A549 (cell line): ENCODE results near the gene NCAM2. TPM values are rescaled to one million over a fixed set of nuclear protein-coding genes. Genes with fewer than 3 reads are reported as not detected.

Experiments used
- ATAC-seq, 2 experiments: fragments of 200-7000 bp in 1 of 2; fragments of >200 bp in 1 of 2; cut with Nextera tagmentation in 1 of 2; cut with Tn5 transposase in 1 of 2; 3 replicates each; pipeline versions ENCODE4 v1.8.0 to v1.9.1; 2018 to 2020; ENCODE audit warnings: mild to moderate bottlenecking in 1 of 2, moderate library complexity in 1 of 2
- CTCF ChIA-PET: fragments of 300-600 bp; sonication (Branson Sonifier 250); formaldehyde crosslinking; extraction: SDS; loops from one replicate; lab custom pipeline; 2021; ENCODE audit warnings: antibody characterized with exemption, inconsistent platforms; lab: Yijun Ruan, JAX
- POLR2A ChIA-PET: fragments of 350-600 bp; formaldehyde crosslinking; extraction: SDS; loops from one replicate; lab custom pipeline; 2021; ENCODE audit warnings: antibody characterized with exemption, inconsistent platforms; lab: Yijun Ruan, JAX
- DNase-seq, 2 experiments: peaks; one replicate each; pipeline versions ENCODE4 v3.0.0 to v3.0.0-alpha.2; 2011 to 2016; ENCODE audit warnings: low read depth in 1 of 2, low spot score in 1 of 2
- FAIRE-seq: peaks from 2 replicates; lab custom pipeline; 2011; peaks lifted over from hg19 to GRCh38; lab: Jason Lieb, UNC
- H3K27ac ChIP-seq, 2 experiments: fragments of >200 bp; sonication (Bioruptor Twin); formaldehyde crosslinking; 3 replicates each; pipeline ENCODE4 v1.5.1; 2016 to 2017
- H3K4me1 ChIP-seq: fragments of >200 bp; sonication (Bioruptor Twin); formaldehyde crosslinking; 3 replicates; pipeline ENCODE4 v1.6.1; 2016
- H3K4me2 ChIP-seq: fragments of >200 bp; sonication (Bioruptor Twin); formaldehyde crosslinking; 3 replicates; pipeline ENCODE4 v1.6.1; 2016
- H3K4me3 ChIP-seq: fragments of >200 bp; sonication (Bioruptor Twin); formaldehyde crosslinking; 3 replicates; pipeline ENCODE4 v1.5.1; 2016
- H3K9me3 ChIP-seq: fragments of >200 bp; sonication (Bioruptor Twin); formaldehyde crosslinking; 3 replicates; pipeline ENCODE4 v1.6.1; 2016
- BCL3 ChIP-seq: fragments of >200 bp; sonication (Bioruptor Twin); formaldehyde crosslinking; IDR thresholded peaks from 3 replicates; pipeline ENCODE4 v1.6.1; 2016
- CBX8 ChIP-seq: fragments of 200-600 bp; sonication (generic); IDR thresholded peaks from 2 replicates; pipeline ENCODE4 v1.6.1; 2016
- CTCF ChIP-seq: fragments of >200 bp; sonication (Bioruptor Twin); formaldehyde crosslinking; IDR thresholded peaks from 3 replicates; pipeline ENCODE4 v1.5.1; 2016
- EHF ChIP-seq: fragments of 250-450 bp; sonication (Bioruptor Pico); IDR thresholded peaks from 2 replicates; pipeline ENCODE4 v1.5.0; 2020; ENCODE audit warnings: mild to moderate bottlenecking
- FOSB ChIP-seq: fragments of 250-450 bp; sonication (Bioruptor Pico); IDR thresholded peaks from 2 replicates; pipeline ENCODE4 v1.5.0; 2020; ENCODE audit warnings: mild to moderate bottlenecking, moderate library complexity
- HEYL ChIP-seq: fragments of 250-450 bp; sonication (Bioruptor Pico); IDR thresholded peaks from 2 replicates; pipeline ENCODE4 v1.8.0; 2021; ENCODE audit warnings: mild to moderate bottlenecking, moderate library complexity
- HOXB5 ChIP-seq: fragments of 250-450 bp; sonication (Bioruptor Pico); IDR thresholded peaks from 2 replicates; pipeline ENCODE4 v1.5.0; 2020; ENCODE audit warnings: mild to moderate bottlenecking, moderate library complexity
- MAFK ChIP-seq: fragments of 450-650 bp; IDR thresholded peaks from 2 replicates; pipeline ENCODE4 v1.6.1; 2014; ENCODE audit not compliant: partially characterized antibody
- PHF8 ChIP-seq: fragments of 200-600 bp; sonication (generic); IDR thresholded peaks from 2 replicates; pipeline ENCODE4 v1.6.1; 2016; ENCODE audit warnings: low read depth, mild to moderate bottlenecking, antibody characterized with exemption, moderate library complexity, borderline replicate concordance
- POLR2AphosphoS2 ChIP-seq: conservative IDR thresholded peaks from 2 replicates; pipeline ENCODE4 v1.6.1; 2012; ENCODE audit warnings: low read length, improper control_type of control experiment, inconsistent platforms
- RCOR1 ChIP-seq: fragments of 150-350 bp; IDR thresholded peaks from 2 replicates; pipeline ENCODE4 v1.6.1; 2014; ENCODE audit warnings: antibody characterized with exemption, low read length, low read depth
- REST ChIP-seq: fragments of 200-600 bp; sonication (generic); IDR thresholded peaks from 2 replicates; pipeline ENCODE4 v1.6.1; 2016; ENCODE audit warnings: antibody characterized with exemption, mild to moderate bottlenecking, moderate library complexity
- SREBF2 ChIP-seq: fragments of 450-650 bp; IDR thresholded peaks from 2 replicates; pipeline ENCODE4 v1.6.1; 2014; ENCODE audit warnings: mild to moderate bottlenecking, moderate library complexity
- TFCP2L1 ChIP-seq: fragments of 250-450 bp; sonication (Bioruptor Pico); IDR thresholded peaks from 2 replicates; pipeline ENCODE4 v1.5.0; 2021; ENCODE audit warnings: mild to moderate bottlenecking
- ZFP36 ChIP-seq: fragments of 450-650 bp; IDR thresholded peaks from 2 replicates; pipeline ENCODE4 v1.6.1; 2014; ENCODE audit warnings: borderline replicate concordance; ENCODE audit not compliant: partially characterized antibody
- ZNF302 ChIP-seq: fragments of 250-450 bp; sonication (Bioruptor Pico); IDR thresholded peaks from 2 replicates; pipeline ENCODE4 v1.9.0; 2021; ENCODE audit warnings: inconsistent platforms, mild to moderate bottlenecking, moderate library complexity
- ZSCAN20 ChIP-seq: fragments of 250-450 bp; sonication (Bioruptor Pico); IDR thresholded peaks from 2 replicates; pipeline ENCODE4 v1.8.0; 2022; ENCODE audit warnings: mild to moderate bottlenecking, moderate library complexity
- WGBS: methylation state at CpG from one replicate; pipeline ENCODE4 v1.1.6; 2017; ENCODE audit errors: missing lambda C conversion rate; 5-methylcytosine and 5-hydroxymethylcytosine counted together
- polyA plus RNA-seq, 4 experiments: library from polyadenylated mRNA; depleted of rRNA in 3 of 4; stranded (reverse); fragments of >200 nt; fragmentation: RNase III in 1 of 4; extraction: RNeasy Plus Mini Kit Qiagen cat#74134 plus additional on column Dnase treatment in 1 of 4; gene quantifications; 2 replicates in 3 of 4; 3 replicates in 1 of 4; pipeline ENCODE4 v1.2.3, GENCODE V29; 2011 to 2017
- TF ChIP-seq, protein P1 (sequence below): fragments of 250-450 bp; sonication (Bioruptor Pico); IDR thresholded peaks from 2 replicates; pipeline ENCODE4 v1.5.0; 2021; ENCODE audit warnings: mild to moderate bottlenecking, moderate library complexity, borderline replicate concordance
- TF ChIP-seq, protein P2 (sequence below): IDR thresholded peaks from 2 replicates; pipeline ENCODE4 v1.6.1; 2012

Gene NCAM2
- polyA plus RNA-seq, 2 of the 4 experiments (the other 2 are of a cell fraction), result not detected

- no peak for ATAC-seq
- Histone ChIP-seq H3K4me3 (no peak overlapping the region), H3K9me3 (no peaks in the 10 kb centered on the region), H3K4me2 (no peak overlapping the region), H3K27ac (no peak overlapping the region), H3K4me1 (no peaks in the 10 kb centered on the region)
- ChIA-PET POLR2A (no interaction called here), CTCF (no interaction called here)
- WGBS, result 30% methylated on average over 5 of the region's 5 CpGs
- TF ChIP-seq CBX8, result no peak
- no peak for TF ChIP-seq ZSCAN20
- TF ChIP-seq TFCP2L1 (CRISPR knock-in tag), result no peak
- no peak for TF ChIP-seq ZFP36
- TF ChIP-seq SREBF2, result no peak
- no peak for FAIRE-seq
- no peak for DNase-seq
Observed at GRCh38 chr21:21204366-21204996, 206.3 kb downstream of the NCAM2 start.

DNA sequence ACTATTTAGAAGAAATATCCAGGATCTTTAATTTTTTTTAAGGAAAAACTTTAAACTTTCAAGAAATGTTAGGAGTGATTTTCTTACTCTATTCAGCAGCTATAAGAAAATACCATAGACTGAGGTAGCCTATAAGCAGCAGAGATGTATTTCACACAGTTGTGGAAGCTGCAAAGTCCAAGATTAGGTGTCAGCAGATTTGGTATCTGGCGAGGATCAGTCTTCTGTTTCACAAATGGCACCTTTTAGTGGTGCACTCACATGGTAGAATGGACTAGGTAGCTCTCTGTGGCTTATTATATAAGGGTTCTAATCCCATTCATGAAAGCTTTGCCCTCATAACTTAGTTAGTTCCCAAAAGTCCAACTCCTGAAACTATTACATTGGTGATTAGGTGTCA, 207.4 kb downstream of the NCAM2 start:
- WGBS, result 0% methylated on average over 1 of the region's 1 CpG
- H3K4me1 ChIP-seq, result no peaks in the 10 kb centered on the region
- no peak overlapping the region for H3K27ac ChIP-seq
- POLR2A ChIA-PET, result no interaction called here
- no peak for FAIRE-seq
- DNase-seq, result no peak
- TF ChIP-seq, protein P1, sequence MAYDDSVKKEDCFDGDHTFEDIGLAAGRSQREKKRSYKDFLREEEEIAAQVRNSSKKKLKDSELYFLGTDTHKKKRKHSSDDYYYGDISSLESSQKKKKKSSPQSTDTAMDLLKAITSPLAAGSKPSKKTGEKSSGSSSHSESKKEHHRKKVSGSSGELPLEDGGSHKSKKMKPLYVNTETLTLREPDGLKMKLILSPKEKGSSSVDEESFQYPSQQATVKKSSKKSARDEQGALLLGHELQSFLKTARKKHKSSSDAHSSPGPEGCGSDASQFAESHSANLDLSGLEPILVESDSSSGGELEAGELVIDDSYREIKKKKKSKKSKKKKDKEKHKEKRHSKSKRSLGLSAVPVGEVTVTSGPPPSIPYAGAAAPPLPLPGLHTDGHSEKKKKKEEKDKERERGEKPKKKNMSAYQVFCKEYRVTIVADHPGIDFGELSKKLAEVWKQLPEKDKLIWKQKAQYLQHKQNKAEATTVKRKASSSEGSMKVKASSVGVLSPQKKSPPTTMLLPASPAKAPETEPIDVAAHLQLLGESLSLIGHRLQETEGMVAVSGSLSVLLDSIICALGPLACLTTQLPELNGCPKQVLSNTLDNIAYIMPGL, result no peak
- TF ChIP-seq FOSB (CRISPR knock-in tag) (no peak), HEYL (CRISPR knock-in tag) (no peak), POLR2AphosphoS2 (no peak), TFCP2L1 (CRISPR knock-in tag) (no peak), PHF8 (no peak), CTCF (no peak), CBX8 (no peak), HOXB5 (CRISPR knock-in tag) (no peak), EHF (CRISPR knock-in tag) (no peak), REST (no peak), BCL3 (no peak), MAFK (no peak), RCOR1 (no peak), ZNF302 (CRISPR knock-in tag) (no peak)
- TF ChIP-seq, protein P2, sequence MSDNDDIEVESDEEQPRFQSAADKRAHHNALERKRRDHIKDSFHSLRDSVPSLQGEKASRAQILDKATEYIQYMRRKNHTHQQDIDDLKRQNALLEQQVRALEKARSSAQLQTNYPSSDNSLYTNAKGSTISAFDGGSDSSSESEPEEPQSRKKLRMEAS, result no peak
- CTCF ChIA-PET, result no interaction called here
- no peak overlapping the region for H3K4me3 ChIP-seq
- ATAC-seq, result no peak
- no peak overlapping the region for H3K4me2 ChIP-seq
- no peaks in the 10 kb centered on the region for H3K9me3 ChIP-seq
